ENCODE results near the gene SLC36A3. TPM values are rescaled to one million over a fixed set of nuclear protein-coding genes. Genes with fewer than 3 reads are reported as not detected.

Gene SLC36A3
- total RNA-seq, 1 experiment from 2014 or later = not detected

GRCh38 chr5:151237685-151238084, 65.9 kb downstream of the SLC36A3 start:
- no peak for ATAC-seq
- Mint-ChIP-seq H3K4me3 (no peak overlapping the region), H3K9me3 (peaks cover 3% of the 10 kb centered on the region; the same call in 1 of the 2 replicates), H3K4me1 (peaks cover 35% of the 10 kb centered on the region), H3K27me3 (ENCODE audit: low read depth) (no peaks in the 10 kb centered on the region), H3K27ac (no peak overlapping the region), H3K36me3 (no peaks in the 10 kb centered on the region)
- no peak for TF ChIP-seq RELA (CRISPR knock-in tag; IDR thresholded peaks at IDR 0.05; ENCODE audit: borderline replicate concordance)
- no peak for TF ChIP-seq ATF6 (CRISPR knock-in tag; IDR thresholded peaks at IDR 0.05)
- TF ChIP-seq KAT7 (CRISPR knock-in tag; IDR thresholded peaks at IDR 0.05; ENCODE audit: borderline replicate concordance) = no peak
- TF ChIP-seq ESRRA (CRISPR knock-in tag; IDR thresholded peaks at IDR 0.05; ENCODE audit: borderline replicate concordance) = no peak
- no peak for TF ChIP-seq NR3C1 (CRISPR knock-in tag; conservative IDR thresholded peaks at IDR 0.05; ENCODE audit: low read depth)
- TF ChIP-seq CREB1 (CRISPR knock-in tag; IDR thresholded peaks at IDR 0.05) = no peak
- no peak for TF ChIP-seq ZNF281 (CRISPR knock-in tag; IDR thresholded peaks at IDR 0.05)
- no peak for TF ChIP-seq SP1 (CRISPR knock-in tag; conservative IDR thresholded peaks at IDR 0.05)
- TF ChIP-seq NFE2L1 (CRISPR knock-in tag; IDR thresholded peaks at IDR 0.05) = no peak
- no peak for TF ChIP-seq ZMAT4 (CRISPR knock-in tag; IDR thresholded peaks at IDR 0.05)
- no peak for TF ChIP-seq JAZF1 (CRISPR knock-in tag; IDR thresholded peaks at IDR 0.05)
- no peak for TF ChIP-seq E2F4 (CRISPR knock-in tag; IDR thresholded peaks at IDR 0.05; ENCODE audit: borderline replicate concordance, low read depth)
- TF ChIP-seq ZNF317 (CRISPR knock-in tag; IDR thresholded peaks at IDR 0.05; ENCODE audit: borderline replicate concordance, low read depth) = no peak
- TF ChIP-seq ZNF512 (CRISPR knock-in tag; IDR thresholded peaks at IDR 0.05; ENCODE audit: borderline replicate concordance) = no peak
- no peak for TF ChIP-seq FOXP4 (CRISPR knock-in tag; IDR thresholded peaks at IDR 0.05)
- no peak for TF ChIP-seq MAX (CRISPR knock-in tag; IDR thresholded peaks at IDR 0.05)
- no peak for TF ChIP-seq CDX4 (CRISPR knock-in tag; IDR thresholded peaks at IDR 0.05; ENCODE audit: borderline replicate concordance)
- no peak for TF ChIP-seq E2F5 (CRISPR knock-in tag; IDR thresholded peaks at IDR 0.05)
- no peak for TF ChIP-seq ERG (CRISPR knock-in tag; IDR thresholded peaks at IDR 0.05)
- ChIA-PET CTCF (interaction anchor here (0.9 to 5.2 kb wide), 24 partner anchors 9 to 286 kb away, joined by 4 to 70 read pairs (median 10); partner anchors contain the start of genes ANXA6, CCDC69, GM2A and SLC36A1), POLR2A (interaction anchor here (1.2 kb wide), 1 partner anchor 13 kb away, joined by 3 read pairs; the partner anchor contains the start of gene CCDC69)
- DNase-seq (ENCODE audit: low spot score) = no peak

Measured in WTC11 (cell line).